ENCODE data around the gene CACNA1H. TPM values are rescaled to one million over a fixed set of nuclear protein-coding genes. Genes with fewer than 3 reads are reported as not detected.

CACNA1H gene
- total and polyA plus RNA-seq, 2 experiments from 2014 or later, result 0.11 TPM; not detected in 1

DNA sequence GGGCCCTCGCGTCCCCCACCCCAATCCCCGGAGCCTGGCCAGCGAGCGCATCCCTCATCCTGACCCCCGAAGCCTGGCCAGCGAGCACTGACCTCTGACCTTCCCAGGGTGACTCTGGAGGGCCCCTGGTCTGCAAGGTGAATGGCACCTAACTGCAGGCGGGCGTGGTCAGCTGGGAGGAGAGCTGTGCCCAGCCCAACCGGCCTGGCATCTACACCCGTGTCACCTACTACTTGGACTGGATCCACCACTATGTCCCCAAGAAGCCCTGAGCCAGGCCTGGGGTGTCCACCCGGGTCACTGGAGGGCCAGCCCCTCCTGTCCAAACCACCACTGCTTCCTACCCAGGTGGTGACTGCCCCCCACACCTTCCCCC, 105.3 kb downstream of the CACNA1H start:
- Histone ChIP-seq H3F3A (ENCODE audit: insufficient read depth) (no peaks in the 10 kb centered on the region), H2AFZ (no peak overlapping the region), H3K79me2 (ENCODE audit: insufficient read depth) (no peaks in the 10 kb centered on the region), H3K9ac (no peak overlapping the region), H3K9me3 (ENCODE audit: low read depth) (no peaks in the 10 kb centered on the region), H3K9me2 (ENCODE audit: insufficient read depth) (no peaks in the 10 kb centered on the region), H3K4me2 (ENCODE audit: unreplicated experiment) (no peak overlapping the region), H3K36me3 (ENCODE audit: low read depth) (no peaks in the 10 kb centered on the region), H3K27ac (no peak overlapping the region), H4K20me1 (ENCODE audit: insufficient read depth) (no peaks in the 10 kb centered on the region), H3K4me1 (ENCODE audit: insufficient read depth) (no peaks in the 10 kb centered on the region), H3K4me3 (no peak overlapping the region), H3K27me3 (replicated peaks; ENCODE audit: insufficient read depth) (peaks cover 21% of the 10 kb centered on the region)
- TF ChIP-seq EZH2phosphoT487 (IDR thresholded peaks at IDR 0.05; ENCODE audit: insufficient read depth, low read depth) (no peak), EZH2 (IDR thresholded peaks at IDR 0.05; ENCODE audit: insufficient read depth, poor library complexity, severe bottlenecking) (no peak)
- in situ Hi-C loops (cut with MboI), result no loop called here
- DNase-seq, result peak; percentile 45
- WGBS, 2 experiments (ENCODE audit: low coverage in 1 of 2, low lambda C conversion rate in 2 of 2, missing lambda C conversion rate in 2 of 2), result 64 to 66% methylated on average over 11 to 12 of the region's 12 CpGs

DNA sequence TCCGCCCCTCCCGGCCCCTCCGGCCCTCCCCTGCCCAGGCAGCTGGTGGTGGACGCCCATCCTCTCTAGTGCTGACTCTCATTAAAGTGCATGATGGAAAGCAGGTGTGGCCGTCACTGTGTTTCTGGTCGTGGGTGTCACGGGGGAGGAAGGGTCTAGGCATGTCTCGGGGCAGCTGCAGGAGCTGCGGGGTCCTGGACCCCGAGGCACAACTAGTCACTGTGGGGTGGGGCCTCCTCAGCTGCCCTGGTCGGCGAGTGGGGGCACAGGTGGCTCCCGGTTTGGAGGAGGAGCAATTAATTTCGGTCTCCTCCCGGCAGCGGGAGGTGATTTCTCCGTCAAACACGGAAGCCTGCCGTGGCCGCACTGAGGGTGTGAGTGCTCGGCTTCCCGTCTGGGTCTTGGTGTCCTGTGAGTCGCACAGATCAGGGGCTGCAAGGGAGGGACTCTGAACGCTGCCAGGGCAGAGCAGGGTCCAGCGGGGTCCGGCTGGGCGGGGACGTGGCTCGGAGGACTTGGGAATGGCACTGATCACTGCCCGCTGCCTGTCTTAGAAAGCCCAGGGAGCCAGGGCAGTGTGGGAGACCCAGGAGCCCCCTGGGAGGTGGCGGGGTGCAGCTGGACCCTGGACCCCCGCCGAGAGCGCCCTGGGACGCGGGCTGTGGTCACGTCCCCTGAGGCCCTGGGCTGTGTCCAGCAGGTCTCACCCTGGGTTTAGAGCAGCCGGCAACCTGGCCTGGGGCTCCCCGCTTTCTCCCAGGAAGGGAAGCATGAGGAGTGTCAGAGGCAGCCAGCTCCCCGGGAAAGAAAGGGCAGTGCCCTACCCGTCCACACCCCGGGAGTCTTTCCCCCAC, 106.2 kb downstream of the CACNA1H start:
- Histone ChIP-seq H3K36me3 (ENCODE audit: low read depth) (no peaks in the 10 kb centered on the region), H4K20me1 (ENCODE audit: insufficient read depth) (no peaks in the 10 kb centered on the region), H3K27me3 (replicated peaks; ENCODE audit: insufficient read depth) (peaks cover 21% of the 10 kb centered on the region), H3K9ac (no peak overlapping the region), H3K9me2 (ENCODE audit: insufficient read depth) (no peaks in the 10 kb centered on the region), H3K4me2 (ENCODE audit: unreplicated experiment) (no peak overlapping the region), H3K4me1 (ENCODE audit: insufficient read depth) (no peaks in the 10 kb centered on the region), H3K27ac (no peak overlapping the region), H3K4me3 (no peak overlapping the region), H3K9me3 (ENCODE audit: low read depth) (no peaks in the 10 kb centered on the region), H2AFZ (no peak overlapping the region), H3K79me2 (ENCODE audit: insufficient read depth) (no peaks in the 10 kb centered on the region), H3F3A (ENCODE audit: insufficient read depth) (no peaks in the 10 kb centered on the region)
- WGBS, 2 experiments (ENCODE audit: low coverage in 1 of 2, low lambda C conversion rate in 2 of 2, missing lambda C conversion rate in 2 of 2), result 2 to 5% methylated on average over 40 to 41 of the region's 42 CpGs
- in situ Hi-C loops (cut with MboI), result no loop called here
- DNase-seq, result no peak
- TF ChIP-seq EZH2 (IDR thresholded peaks at IDR 0.05; ENCODE audit: insufficient read depth, poor library complexity, severe bottlenecking) (no peak), EZH2phosphoT487 (IDR thresholded peaks at IDR 0.05; ENCODE audit: insufficient read depth, low read depth) (no peak)

DNA sequence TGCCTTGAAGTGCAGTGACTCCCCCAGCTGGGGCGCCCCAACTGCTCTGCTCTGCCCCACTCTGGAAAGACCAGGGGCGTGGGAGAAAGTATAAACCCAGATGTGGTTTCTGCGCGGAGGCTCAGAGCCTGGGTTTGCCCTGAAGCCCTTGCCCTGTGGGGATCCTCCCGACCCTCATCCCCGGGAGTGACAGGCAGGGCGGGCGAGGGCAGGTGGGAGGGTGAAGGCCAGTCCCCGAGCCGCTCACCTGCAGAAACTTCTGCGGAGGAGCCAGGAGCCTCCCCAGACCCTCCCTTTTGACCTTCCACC, 106.8 kb downstream of the CACNA1H start:
- 4 to 6% methylated on average over 11 of the region's 11 CpGs for whole genome bisulfite sequencing, 2 experiments (ENCODE audit: low coverage in 1 of 2, low lambda C conversion rate in 2 of 2, missing lambda C conversion rate in 2 of 2)
- no peak overlapping the region for H3K27ac ChIP-seq
- TF ChIP-seq EZH2 (IDR thresholded peaks at IDR 0.05; ENCODE audit: insufficient read depth, poor library complexity, severe bottlenecking) (no peak), EZH2phosphoT487 (IDR thresholded peaks at IDR 0.05; ENCODE audit: insufficient read depth, low read depth) (no peak)

GRCh38 chr16:1260101-1260680, 107.3 kb downstream of the CACNA1H start:
- no peak for TF ChIP-seq EZH2 (IDR thresholded peaks at IDR 0.05; ENCODE audit: insufficient read depth, poor library complexity, severe bottlenecking)
- TF ChIP-seq EZH2phosphoT487 (IDR thresholded peaks at IDR 0.05; ENCODE audit: insufficient read depth, low read depth), result no peak
- 62 to 63% methylated on average over 32 to 33 of the region's 36 CpGs for WGBS, 2 experiments (ENCODE audit: low coverage in 1 of 2, low lambda C conversion rate in 2 of 2, missing lambda C conversion rate in 2 of 2)
- H3K27me3 ChIP-seq (replicated peaks; ENCODE audit: insufficient read depth), result peaks cover 21% of the 10 kb centered on the region

More for the DNA sequence above, 106.8 kb downstream of the CACNA1H start:
- Histone ChIP-seq H3K4me1 (ENCODE audit: insufficient read depth) (no peaks in the 10 kb centered on the region), H3F3A (ENCODE audit: insufficient read depth) (no peaks in the 10 kb centered on the region), H3K9me2 (ENCODE audit: insufficient read depth) (no peaks in the 10 kb centered on the region), H3K4me2 (ENCODE audit: unreplicated experiment) (no peak overlapping the region), H3K27me3 (replicated peaks; ENCODE audit: insufficient read depth) (peaks cover 21% of the 10 kb centered on the region), H3K4me3 (no peak overlapping the region), H3K36me3 (ENCODE audit: low read depth) (no peaks in the 10 kb centered on the region), H2AFZ (no peak overlapping the region), H3K79me2 (ENCODE audit: insufficient read depth) (no peaks in the 10 kb centered on the region), H3K9me3 (ENCODE audit: low read depth) (no peaks in the 10 kb centered on the region), H4K20me1 (ENCODE audit: insufficient read depth) (no peaks in the 10 kb centered on the region), H3K9ac (no peak overlapping the region)
- in situ Hi-C loops (cut with MboI), result no loop called here
- DNase-seq, result no peak

More at GRCh38 chr16:1260101-1260680, 107.3 kb downstream of the CACNA1H start:
- no peaks in the 10 kb centered on the region for H3F3A ChIP-seq (ENCODE audit: insufficient read depth)
- DNase-seq, result no peak
- H3K9me2 ChIP-seq (ENCODE audit: insufficient read depth), result no peaks in the 10 kb centered on the region
- no peak overlapping the region for H3K9ac ChIP-seq
- H3K36me3 ChIP-seq (ENCODE audit: low read depth), result no peaks in the 10 kb centered on the region
- H4K20me1 ChIP-seq (ENCODE audit: insufficient read depth), result no peaks in the 10 kb centered on the region
- no peaks in the 10 kb centered on the region for H3K9me3 ChIP-seq (ENCODE audit: low read depth)
- H3K4me2 ChIP-seq (ENCODE audit: unreplicated experiment), result no peak overlapping the region
- no peak overlapping the region for H2AFZ ChIP-seq
- in situ Hi-C loops (cut with MboI), result no loop called here
- no peak overlapping the region for H3K27ac ChIP-seq
- no peaks in the 10 kb centered on the region for H3K4me1 ChIP-seq (ENCODE audit: insufficient read depth)
- no peak overlapping the region for H3K4me3 ChIP-seq
- H3K79me2 ChIP-seq (ENCODE audit: insufficient read depth), result no peaks in the 10 kb centered on the region

Data from GM23248 (cell line).